ENCODE measurements around the gene KRT35. TPM values are rescaled to one million over a fixed set of nuclear protein-coding genes. Genes with fewer than 3 reads are reported as not detected.
A peak's percentile ranks its signal among the peaks of the same experiment; 100 is the strongest.

Gene KRT35
- total RNA-seq, 1 donor from 2014 or later: not detected

- no peak overlapping the region for H3K4me3 Mint-ChIP-seq (ENCODE audit: unreplicated experiment)
- peaks cover 32% of the 10 kb centered on the region for H3K27me3 Mint-ChIP-seq (ENCODE audit: low read depth, unreplicated experiment)
- Histone ChIP-seq H3K36me3 (ENCODE audit: insufficient read depth, low read length) (no peaks in the 10 kb centered on the region), H3K9ac (ENCODE audit: low read length) (no peak overlapping the region), H3K79me2 (ENCODE audit: insufficient read depth, low read length) (no peaks in the 10 kb centered on the region), H3K4me2 (ENCODE audit: low read length) (no peak overlapping the region), H3K4me1 (ENCODE audit: insufficient read depth, low read length) (no peaks in the 10 kb centered on the region), H3K9me3 (ENCODE audit: insufficient read depth, low read depth, low read length) (peaks cover 4% of the 10 kb centered on the region), H4K20me1 (ENCODE audit: insufficient read depth, low read length) (no peaks in the 10 kb centered on the region), H2AFZ (ENCODE audit: low read depth, low read length) (no peak overlapping the region), H3K27ac (ENCODE audit: low read depth, low read length) (no peak overlapping the region), H3K27me3 (ENCODE audit: insufficient read depth, low read length) (no peaks in the 10 kb centered on the region), H3K4me3 (ENCODE audit: insufficient read depth, low read depth, low read length) (no peak overlapping the region)
- DNase-seq (ENCODE audit: low read depth) (no peak), FAIRE-seq (no peak)
- no peaks in the 10 kb centered on the region for H3K36me3 Mint-ChIP-seq (ENCODE audit: low read depth, unreplicated experiment)
- H3K4me1 Mint-ChIP-seq (ENCODE audit: low read depth, unreplicated experiment): no peaks in the 10 kb centered on the region
- H3K9me3 Mint-ChIP-seq (ENCODE audit: unreplicated experiment): peaks cover 16% of the 10 kb centered on the region
- TF ChIP-seq CTCF (IDR thresholded peaks at IDR 0.05; ENCODE audit: insufficient read depth, low read depth, low read length): no peak
- TF ChIP-seq EZH2 (IDR thresholded peaks at IDR 0.05; ENCODE audit: insufficient read depth, low read length): no peak
- no peak overlapping the region for H3K27ac Mint-ChIP-seq (ENCODE audit: unreplicated experiment)
Measured at GRCh38 chr17:41474863-41475262, 6.1 kb downstream of the KRT35 start.

- no peak overlapping the region for H3K4me3 ChIP-seq (ENCODE audit: insufficient read depth, low read depth, low read length)
- peaks cover 6% of the 10 kb centered on the region for H3K4me1 Mint-ChIP-seq (ENCODE audit: low read depth, unreplicated experiment)
- peaks cover 17% of the 10 kb centered on the region for H3K9me3 Mint-ChIP-seq (ENCODE audit: unreplicated experiment)
- no peak for TF ChIP-seq CTCF (IDR thresholded peaks at IDR 0.05; ENCODE audit: insufficient read depth, low read depth, low read length)
- no peak for TF ChIP-seq EZH2 (IDR thresholded peaks at IDR 0.05; ENCODE audit: insufficient read depth, low read length)
- no peaks in the 10 kb centered on the region for H4K20me1 ChIP-seq (ENCODE audit: insufficient read depth, low read length)
- no peaks in the 10 kb centered on the region for H3K27me3 ChIP-seq (ENCODE audit: insufficient read depth, low read length)
- H3K36me3 ChIP-seq (ENCODE audit: insufficient read depth, low read length): no peaks in the 10 kb centered on the region
- H3K4me2 ChIP-seq (ENCODE audit: low read length): no peak overlapping the region
- H3K9ac ChIP-seq (ENCODE audit: low read length): no peak overlapping the region
- peaks cover 4% of the 10 kb centered on the region for H3K9me3 ChIP-seq (ENCODE audit: insufficient read depth, low read depth, low read length)
- H2AFZ ChIP-seq (ENCODE audit: low read depth, low read length): no peak overlapping the region
- no peak overlapping the region for H3K4me3 Mint-ChIP-seq (ENCODE audit: unreplicated experiment)
- DNase-seq (ENCODE audit: low read depth) (no peak), FAIRE-seq (peak; percentile 9)
- H3K27ac ChIP-seq (ENCODE audit: low read depth, low read length): no peak overlapping the region
- H3K4me1 ChIP-seq (ENCODE audit: insufficient read depth, low read length): peaks cover 11% of the 10 kb centered on the region
- H3K27me3 Mint-ChIP-seq (ENCODE audit: low read depth, unreplicated experiment): peaks cover 20% of the 10 kb centered on the region
- H3K36me3 Mint-ChIP-seq (ENCODE audit: low read depth, unreplicated experiment): no peaks in the 10 kb centered on the region
- no peak overlapping the region for H3K27ac Mint-ChIP-seq (ENCODE audit: unreplicated experiment)
- no peaks in the 10 kb centered on the region for H3K79me2 ChIP-seq (ENCODE audit: insufficient read depth, low read length)
Measured at GRCh38 chr17:41468346-41468745, 12.6 kb downstream of the KRT35 start.

GRCh38 chr17:41467561-41467960 lies 13.4 kb downstream of the KRT35 start:
- Histone ChIP-seq H3K4me2 (ENCODE audit: low read length) (no peak overlapping the region), H3K9ac (ENCODE audit: low read length) (no peak overlapping the region), H3K27ac (ENCODE audit: low read depth, low read length) (no peak overlapping the region), H3K36me3 (ENCODE audit: insufficient read depth, low read length) (no peaks in the 10 kb centered on the region), H3K9me3 (ENCODE audit: insufficient read depth, low read depth, low read length) (peaks cover 4% of the 10 kb centered on the region), H3K4me1 (ENCODE audit: insufficient read depth, low read length) (peaks cover 11% of the 10 kb centered on the region), H4K20me1 (ENCODE audit: insufficient read depth, low read length) (no peaks in the 10 kb centered on the region), H3K79me2 (ENCODE audit: insufficient read depth, low read length) (no peaks in the 10 kb centered on the region), H3K4me3 (ENCODE audit: insufficient read depth, low read depth, low read length) (no peak overlapping the region), H2AFZ (ENCODE audit: low read depth, low read length) (no peak overlapping the region), H3K27me3 (ENCODE audit: insufficient read depth, low read length) (no peaks in the 10 kb centered on the region)
- no peak overlapping the region for H3K4me3 Mint-ChIP-seq (ENCODE audit: unreplicated experiment)
- FAIRE-seq (no peak), DNase-seq (ENCODE audit: low read depth) (peak; percentile 45)
- peaks cover 16% of the 10 kb centered on the region for H3K9me3 Mint-ChIP-seq (ENCODE audit: unreplicated experiment)
- peaks cover 21% of the 10 kb centered on the region for H3K27me3 Mint-ChIP-seq (ENCODE audit: low read depth, unreplicated experiment)
- H3K27ac Mint-ChIP-seq (ENCODE audit: unreplicated experiment): no peak overlapping the region
- TF ChIP-seq CTCF (IDR thresholded peaks at IDR 0.05; ENCODE audit: insufficient read depth, low read depth, low read length) (no peak), EZH2 (IDR thresholded peaks at IDR 0.05; ENCODE audit: insufficient read depth, low read length) (no peak)
- H3K36me3 Mint-ChIP-seq (ENCODE audit: low read depth, unreplicated experiment): no peaks in the 10 kb centered on the region
- H3K4me1 Mint-ChIP-seq (ENCODE audit: low read depth, unreplicated experiment): peaks cover 6% of the 10 kb centered on the region

Data from astrocyte (in vitro differentiated cells and primary cell).